Astrocyte (in vitro differentiated cells and primary cell): Measurements from ENCODE around the gene SDF2.

Experiments used
- EZH2 ChIP-seq: IDR thresholded peaks from 2 replicates; pipeline ENCODE4 v1.6.1; 2012; ENCODE audit warnings: mild to moderate bottlenecking, low read length, inconsistent platforms; ENCODE audit not compliant: insufficient read depth
- TF ChIP-seq, protein P1 (sequence below): IDR thresholded peaks from 2 replicates; pipeline ENCODE4 v1.5.1; 2011; ENCODE audit warnings: low read depth, mild to moderate bottlenecking, inconsistent platforms, low read length, moderate library complexity; ENCODE audit not compliant: insufficient read depth

DNA sequence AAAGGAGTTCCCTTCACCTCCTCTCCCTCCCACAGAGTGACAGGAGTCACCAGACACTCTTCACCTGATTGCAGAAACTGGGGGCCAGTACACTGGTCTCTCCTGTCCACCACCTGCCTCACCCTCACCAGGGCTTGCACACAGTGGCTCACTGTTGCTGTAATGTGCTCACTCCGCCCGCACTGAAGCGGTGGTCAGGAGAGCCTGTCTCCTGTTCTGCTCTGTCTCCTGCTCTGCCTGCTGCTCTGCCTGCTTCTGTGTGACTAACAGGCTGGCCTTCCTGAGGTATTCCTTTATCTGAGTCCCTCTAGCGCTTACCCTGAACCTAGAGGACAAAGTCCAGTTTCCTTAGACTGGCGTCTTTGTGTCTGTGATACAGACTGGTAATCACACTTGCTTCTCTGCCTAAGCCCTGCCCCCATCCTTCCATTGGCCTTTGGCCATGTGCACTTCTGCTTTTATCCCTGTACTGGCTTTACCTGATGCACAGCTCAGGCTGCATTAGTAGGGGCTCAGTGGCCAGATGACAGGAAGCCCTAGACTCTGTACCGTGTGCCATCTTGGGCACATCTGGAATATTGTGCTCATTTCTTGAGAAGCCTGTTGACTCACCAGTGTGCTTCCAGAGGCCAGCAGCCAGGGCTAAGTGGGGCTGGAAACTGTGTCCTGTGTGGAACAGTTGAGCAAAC lies 36.7 kb upstream of the SDF2 start:
- TF ChIP-seq, protein P1, sequence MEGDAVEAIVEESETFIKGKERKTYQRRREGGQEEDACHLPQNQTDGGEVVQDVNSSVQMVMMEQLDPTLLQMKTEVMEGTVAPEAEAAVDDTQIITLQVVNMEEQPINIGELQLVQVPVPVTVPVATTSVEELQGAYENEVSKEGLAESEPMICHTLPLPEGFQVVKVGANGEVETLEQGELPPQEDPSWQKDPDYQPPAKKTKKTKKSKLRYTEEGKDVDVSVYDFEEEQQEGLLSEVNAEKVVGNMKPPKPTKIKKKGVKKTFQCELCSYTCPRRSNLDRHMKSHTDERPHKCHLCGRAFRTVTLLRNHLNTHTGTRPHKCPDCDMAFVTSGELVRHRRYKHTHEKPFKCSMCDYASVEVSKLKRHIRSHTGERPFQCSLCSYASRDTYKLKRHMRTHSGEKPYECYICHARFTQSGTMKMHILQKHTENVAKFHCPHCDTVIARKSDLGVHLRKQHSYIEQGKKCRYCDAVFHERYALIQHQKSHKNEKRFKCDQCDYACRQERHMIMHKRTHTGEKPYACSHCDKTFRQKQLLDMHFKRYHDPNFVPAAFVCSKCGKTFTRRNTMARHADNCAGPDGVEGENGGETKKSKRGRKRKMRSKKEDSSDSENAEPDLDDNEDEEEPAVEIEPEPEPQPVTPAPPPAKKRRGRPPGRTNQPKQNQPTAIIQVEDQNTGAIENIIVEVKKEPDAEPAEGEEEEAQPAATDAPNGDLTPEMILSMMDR = no peak
- no peak for TF ChIP-seq EZH2
